K562 (cell line): ENCODE measurements around the gene AK5. TPM values are rescaled to one million over a fixed set of nuclear protein-coding genes. Genes with fewer than 3 reads are reported as not detected.

Experiments used
- ATAC-seq: fragments of 200-7000 bp; cut with Tn5 transposase; 3 replicates; pipeline ENCODE4 v1.9.1; 2020; ENCODE audit warnings: moderate library complexity
- BruUV-seq: library from RNA; stranded (reverse); fragments of 400-500 nt; replicated peaks from 2 replicates; lab custom pipeline; 2021; lab: Mats Ljungman, UMichigan
- CTCF ChIA-PET: fragments of 300-600 bp; formaldehyde crosslinking; extraction: SDS; loops from one replicate; lab custom pipeline; 2021; ENCODE audit warnings: low intra/inter-chr PET ratio; lab: Yijun Ruan, JAX
- POLR2A ChIA-PET: fragments of 300-600, 350-650 bp; sonication (Branson Sonifier 250); formaldehyde crosslinking; extraction: SDS; loops from one replicate; lab custom pipeline; 2021; ENCODE audit warnings: antibody characterized with exemption, inconsistent platforms; lab: Yijun Ruan, JAX
- DNase-seq, 4 experiments: peaks; one replicate each; pipeline versions ENCODE4 v3.0.0 to v3.0.0-alpha.2; 2011 to 2018; ENCODE audit warnings: low spot score in 3 of 4, mixed read lengths in 3 of 4; ENCODE audit errors: extremely low read depth in 1 of 4
- FAIRE-seq: peaks from 2 replicates; lab custom pipeline; 2011; peaks lifted over from hg19 to GRCh38; lab: Jason Lieb, UNC
- H2AFZ ChIP-seq: 2 replicates; pipeline ENCODE4 v1.6.0; 2011; ENCODE audit warnings: low read depth, low read length, control low read depth, inconsistent platforms
- H3K27ac ChIP-seq: fragments of 200-600 bp; 3 replicates; pipeline ENCODE4 v1.8.0; 2011; ENCODE audit warnings: low read depth, mild to moderate bottlenecking, control low read depth, inconsistent platforms, low read length, moderate library complexity, mixed read lengths; ENCODE audit errors: extremely low read depth
- H3K27me3 ChIP-seq, 2 experiments: fragments of 300-600 bp in 1 of 2; 2 replicates in 1 of 2; 3 replicates in 1 of 2; pipeline versions ENCODE4 v1.6.0 to v1.8.0; 2011; ENCODE audit warnings: inconsistent platforms in 2 of 2, low read length in 2 of 2, mild to moderate bottlenecking in 1 of 2, mixed read lengths in 1 of 2, moderate library complexity in 1 of 2; ENCODE audit not compliant: control insufficient read depth in 2 of 2, insufficient read depth in 2 of 2
- H3K36me3 ChIP-seq: fragments of 300-600 bp; 3 replicates; pipeline ENCODE4 v1.8.0; 2011; ENCODE audit warnings: mild to moderate bottlenecking, low read length, inconsistent platforms; ENCODE audit not compliant: control insufficient read depth, insufficient read depth
- H3K4me1 ChIP-seq, 2 experiments: fragments of 200-600 bp in 1 of 2; replicated peaks in 1 of 2; 2 replicates in 1 of 2; 3 replicates in 1 of 2; pipeline versions ENCODE4 v1.5.1 to v1.8.0; 2011; ENCODE audit warnings: inconsistent platforms in 2 of 2, low read length in 2 of 2, mild to moderate bottlenecking in 1 of 2, mixed read lengths in 1 of 2, moderate library complexity in 1 of 2; ENCODE audit not compliant: control insufficient read depth in 2 of 2, insufficient read depth in 2 of 2
- H3K4me2 ChIP-seq: 2 replicates; pipeline ENCODE4 v1.6.1; 2011; ENCODE audit warnings: low read length, control low read depth, inconsistent platforms, mixed read lengths; ENCODE audit not compliant: insufficient read depth
- H3K4me3 ChIP-seq: fragments of 200-600 bp; sonication (generic), shearing (Covaris generic); 2 replicates; pipeline ENCODE4 v1.5.1; 2016; ENCODE audit warnings: control low read depth, inconsistent platforms
- H3K79me2 ChIP-seq: fragments of 200-600 bp; 3 replicates; pipeline ENCODE4 v1.8.0; 2011; ENCODE audit warnings: low read length, inconsistent platforms; ENCODE audit not compliant: control insufficient read depth, insufficient read depth
- H3K9ac ChIP-seq, 2 experiments: 2 replicates each; pipeline versions ENCODE4 v1.6.0 to v1.6.1; 2011; ENCODE audit warnings: low read depth in 2 of 2, low read length in 2 of 2, control low read depth in 1 of 2, inconsistent platforms in 1 of 2, mild to moderate bottlenecking in 1 of 2, mixed read lengths in 1 of 2; ENCODE audit not compliant: insufficient read depth in 1 of 2
- H3K9me1 ChIP-seq: one replicate; pipeline ENCODE4 v1.6.0; 2011; ENCODE audit warnings: inconsistent platforms, mild to moderate bottlenecking, low read length, moderate library complexity; ENCODE audit not compliant: control insufficient read depth, insufficient read depth
- H3K9me3 ChIP-seq: replicated peaks from 2 replicates; pipeline ENCODE4 v1.5.1; 2011; ENCODE audit warnings: low read depth, low read length, inconsistent platforms; ENCODE audit not compliant: control insufficient read depth, insufficient read depth
- H4K20me1 ChIP-seq: replicated peaks from 2 replicates; pipeline ENCODE4 v1.6.1; 2011; ENCODE audit warnings: low read length, inconsistent platforms, mixed read lengths; ENCODE audit not compliant: control insufficient read depth, insufficient read depth
- ARID1B ChIP-seq: fragments of 450-650 bp; IDR thresholded peaks from 2 replicates; pipeline ENCODE4 v1.6.1; 2016; ENCODE audit warnings: antibody characterized with exemption, mild to moderate bottlenecking, inconsistent platforms
- BACH1 ChIP-seq: fragments of 200-800 bp; sonication (Bioruptor generic); IDR thresholded peaks from 2 replicates; pipeline ENCODE4 v1.6.1; 2016; ENCODE audit warnings: missing genetic modification characterization, missing compliant biosample characterization
- BHLHE40 ChIP-seq: IDR thresholded peaks from 2 replicates; pipeline ENCODE4 v1.6.1; 2011; ENCODE audit warnings: low read length, improper control_type of control experiment
- C11orf30 ChIP-seq: fragments of 450-650 bp; IDR thresholded peaks from 2 replicates; pipeline ENCODE4 v1.6.1; 2016; ENCODE audit warnings: low read depth, mild to moderate bottlenecking
- DPF2 ChIP-seq: fragments of 450-650 bp; IDR thresholded peaks from 2 replicates; pipeline ENCODE4 v1.6.1; 2016
- EP300 ChIP-seq: IDR thresholded peaks from 2 replicates; pipeline ENCODE4 v1.6.1; 2012; ENCODE audit warnings: low read length, improper control_type of control experiment
- EP400 ChIP-seq: fragments of 450-650 bp; IDR thresholded peaks from 2 replicates; pipeline ENCODE4 v1.6.1; 2017; ENCODE audit warnings: antibody characterized with exemption, mild to moderate bottlenecking, moderate library complexity
- KHSRP ChIP-seq: fragments of 450-650 bp; IDR thresholded peaks from 2 replicates; pipeline ENCODE4 v1.6.1; 2017
- MAFF ChIP-seq: IDR thresholded peaks from 2 replicates; pipeline ENCODE4 v1.6.1; 2012; ENCODE audit warnings: low read length, improper control_type of control experiment
- MAFG ChIP-seq: fragments of 450-650 bp; conservative IDR thresholded peaks from 2 replicates; pipeline ENCODE4 v1.6.1; 2016; ENCODE audit warnings: missing genetic modification characterization, missing compliant biosample characterization
- MAFK ChIP-seq: IDR thresholded peaks from 2 replicates; pipeline ENCODE4 v1.6.1; 2011; ENCODE audit warnings: low read length, improper control_type of control experiment
- NFE2 ChIP-seq: IDR thresholded peaks from 2 replicates; pipeline ENCODE4 v1.6.1; 2014; ENCODE audit warnings: antibody characterized with exemption, low read depth
- NFE2L1 ChIP-seq: fragments of 450-650 bp; IDR thresholded peaks from 2 replicates; pipeline ENCODE4 v1.6.1; 2016; ENCODE audit warnings: missing genetic modification characterization, low read depth, mild to moderate bottlenecking, missing compliant biosample characterization, moderate library complexity, borderline replicate concordance
- NKRF ChIP-seq: fragments of 450-650 bp; IDR thresholded peaks from 2 replicates; pipeline ENCODE4 v1.6.1; 2016; ENCODE audit warnings: borderline replicate concordance
- NR4A1 ChIP-seq, 2 experiments: fragments of 250-450 bp in 1 of 2; fragments of 450-650 bp in 1 of 2; sonication (Bioruptor Pico) in 1 of 2; IDR thresholded peaks; 2 replicates each; pipeline versions ENCODE4 v1.4.0 to v1.6.1; 2016 to 2020; ENCODE audit warnings: mild to moderate bottlenecking in 2 of 2, missing compliant biosample characterization in 1 of 2, missing genetic modification characterization in 1 of 2, moderate library complexity in 1 of 2
- SMARCE1 ChIP-seq: fragments of 450-650 bp; IDR thresholded peaks from 2 replicates; pipeline ENCODE4 v1.7.1; 2016; ENCODE audit warnings: mild to moderate bottlenecking
- ZNF316 ChIP-seq: fragments of 450-650 bp; IDR thresholded peaks from 2 replicates; pipeline ENCODE4 v1.6.1; 2016
- ZNF592 ChIP-seq: fragments of 450-650 bp; IDR thresholded peaks from 2 replicates; pipeline ENCODE4 v1.6.1; 2017; ENCODE audit warnings: antibody characterized with exemption, mild to moderate bottlenecking
- WGBS: fragments of 100-300 bp; shearing (Covaris generic); methylation state at CpG from one replicate; pipeline ENCODE4 v1.1.6; 2016; ENCODE audit warnings: low coverage, mixed read lengths; ENCODE audit not compliant: insufficient coverage; ENCODE audit errors: missing lambda C conversion rate; 5-methylcytosine and 5-hydroxymethylcytosine counted together
- in situ Hi-C: fragments of 300-500 bp; cut with MboI; formaldehyde crosslinking; loops from 4 replicates; pipeline ENCODE4 v1.15.0; 2018; ENCODE audit warnings: inconsistent platforms, mixed read lengths
- intact Hi-C: fragments of 100-400 bp; cut with micrococcal nuclease; formaldehyde crosslinking; loops from 2 replicates; pipeline ENCODE4 v1.14.2; 2022
- polyA plus RNA-seq, 8 experiments: library from polyadenylated mRNA; depleted of rRNA in 4 of 8; stranded (reverse) in 5 of 8; unstranded in 3 of 8; fragments of >200 nt; fragmentation: Nextera tagmentation in 2 of 8; fragmentation: Illumina TruSeq in 1 of 8; extraction: Ambion mirVana in 2 of 8; extraction: Trizol in 1 of 8; gene quantifications; 2 replicates each; pipeline versions ENCODE4 v1.2.1 to v1.2.3, GENCODE V29; 2011 to 2014; ENCODE audit warnings: inconsistent platforms in 1 of 8, missing spikeins in 1 of 8
- total RNA-seq, 7 experiments: library from RNA; depleted of rRNA in 6 of 7; stranded (reverse); fragments of >200 nt in 6 of 7; fragmentation: Illumina TruSeq in 2 of 7; extraction: Trizol in 2 of 7; gene quantifications; 2 replicates each; pipeline versions ENCODE4 v1.2.1 to v1.2.3, GENCODE V29; 2011 to 2021; ENCODE audit warnings: low replicate concordance in 1 of 7

The AK5 gene
- total and polyA plus RNA-seq, 9 of the 15 experiments (the other 6 are each of a cell fraction or from before 2014, with no cell fraction given), result 0.06 TPM; not detected in 8

GRCh38 chr1:77590651-77591050, 308.8 kb downstream of the AK5 start:
- peak in 1 of 4 experiments; percentile 13 for DNase-seq
- H3K9me3 ChIP-seq, result no peaks in the 10 kb centered on the region
- ATAC-seq, result peak; percentile 70
- TF ChIP-seq ZNF316, result peak; percentile 98
- peak; percentile 84 for TF ChIP-seq NFE2L1 (tag)
- TF ChIP-seq MAFK, result peak; percentile 85
- TF ChIP-seq ZNF592, result 0 out of 2 replicates have a peak, but pooled peaks have one; percentile 34
- peak; percentile 89 for TF ChIP-seq MAFF
- TF ChIP-seq NFE2, result peak; percentile 89
- peak; percentile 97 for TF ChIP-seq C11orf30
- peak; percentile 16; the same call in 1 of the 2 replicates for TF ChIP-seq SMARCE1
- peak; percentile 8; the same call in 1 of the 2 replicates for TF ChIP-seq EP300
- TF ChIP-seq DPF2, result peak; percentile 24; the same call in 1 of the 2 replicates
- peak; percentile 54 for TF ChIP-seq ARID1B
- TF ChIP-seq BACH1, result peak; percentile 55; the same call in 1 of the 2 replicates
- peak; percentile 33; the same call in 1 of the 2 replicates for TF ChIP-seq EP400
- TF ChIP-seq MAFG, result peak; percentile 97
- TF ChIP-seq NKRF, result no peak
- no peak for TF ChIP-seq BHLHE40
- TF ChIP-seq NR4A1 (CRISPR knock-in tag; IDR thresholded peaks at IDR 0.05), result no peak
- TF ChIP-seq NR4A1 (tag; IDR thresholded peaks at IDR 0.05), result no peak
- TF ChIP-seq KHSRP, result no peak
- TF ChIP-seq, all 486 proteins: peak for 14
- Histone ChIP-seq H3K4me2 (no peak overlapping the region), H4K20me1 (no peaks in the 10 kb centered on the region), H3K9me1 (no peaks in the 10 kb centered on the region), H3K36me3 (peaks cover 8% of the 10 kb centered on the region; the same call in 2 of the 3 replicates), H3K4me1 (no peaks in the 10 kb centered on the region), H3K79me2 (no peaks in the 10 kb centered on the region; the same call in none of the 3 replicates), H3K9ac (no peak overlapping the region), H3K27me3 (no peaks in the 10 kb centered on the region), H3K27ac (peak overlapping the region; percentile 45; the same call in 2 of the 3 replicates), H2AFZ (no peak overlapping the region), H3K4me3 (no peak overlapping the region)
- peak; percentile 78 for FAIRE-seq
- ChIA-PET CTCF (no interaction called here), POLR2A (no interaction called here)
- WGBS, result 29% methylated on average over 1 of the region's 1 CpG
- no TSS peak for BruUV-seq
- intact Hi-C loops, result loop anchor here (5.0 kb wide), 1 partner anchor 92 kb away; the partner anchor contains the start of gene ZZZ3
- in situ Hi-C loops, result no loop called here
